Body of pancreas (tissue), 4 donors: ENCODE data around the gene PES1. TPM values are rescaled to one million over a fixed set of nuclear protein-coding genes. Genes with fewer than 3 reads are reported as not detected.

Source experiments
- ATAC-seq: fragments of 150-250 bp; one replicate; pipeline ENCODE4 v1.9.1; 2016
- DNase-seq, 4 donors: peaks; one replicate each; pipeline ENCODE4 v3.0.0-alpha.2; 2019
- H3K27ac ChIP-seq, 4 donors: fragments of 200-600 bp; sonication (generic); 1 replicate in 3 of 4; 2 replicates in 1 of 4; pipeline versions ENCODE4 v1.5.1 to v1.6.1; 2016 to 2019; ENCODE audit warnings: mild to moderate bottlenecking in 1 of 4, mixed read lengths in 1 of 4, moderate library complexity in 1 of 4
- H3K27me3 ChIP-seq, 2 donors: fragments of 200-600 bp; sonication (generic); one replicate each; pipeline ENCODE4 v1.6.0; 2016; ENCODE audit warnings: mild to moderate bottlenecking in 1 of 2
- H3K36me3 ChIP-seq, 2 donors: fragments of 200-600 bp; sonication (generic); replicated peaks in 1 of 2; 2 replicates each; pipeline ENCODE4 v1.5.1; 2016; ENCODE audit warnings: low read depth in 2 of 2; ENCODE audit not compliant: insufficient read depth in 1 of 2
- H3K4me1 ChIP-seq: fragments of 200-600 bp; sonication (generic); one replicate; pipeline ENCODE4 v1.6.0; 2016
- H3K4me3 ChIP-seq, 2 donors: fragments of 200-600 bp; sonication (generic); 1 replicate in 1 of 2; 2 replicates in 1 of 2; pipeline ENCODE4 v1.5.1; 2016 to 2019
- H3K9me3 ChIP-seq, 3 donors: fragments of 200-600 bp; sonication (generic); 1 replicate in 2 of 3; 2 replicates in 1 of 3; pipeline ENCODE4 v1.5.1; 2016
- POLR2A ChIP-seq, 3 donors: fragments of 450-650 bp; IDR thresholded peaks; one replicate each; pipeline ENCODE4 v1.6.1; 2016; ENCODE audit warnings: antibody characterized with exemption in 3 of 3, mild to moderate bottlenecking in 2 of 3
- WGBS, 2 donors: methylation state at CpG; one replicate each; pipeline ENCODE4 v1.1.5; 2017; 5-methylcytosine and 5-hydroxymethylcytosine counted together
- intact Hi-C: fragments of 100-400 bp; cut with DNase I; formaldehyde crosslinking; loops from one replicate; pipeline ENCODE4 v1.15.1; 2023
- total RNA-seq, 2 donors: library from RNA; depleted of rRNA; stranded (reverse); fragments of >200 nt; gene quantifications; one replicate each; pipeline ENCODE4 v1.1.0, GENCODE V29; 2016
- TF ChIP-seq, protein P1 (sequence below), 7 experiments: fragments of 450-650 bp in 4 of 7; fragments of 200-600 bp in 3 of 7; sonication (generic) in 3 of 7; IDR thresholded peaks; one replicate each; pipeline ENCODE4 v1.5.1; 2016 to 2019; ENCODE audit warnings: antibody characterized with exemption in 7 of 7

PES1 gene
- total RNA-seq, 2 donors from 2014 or later, result 45.5 to 50.1 TPM

DNA sequence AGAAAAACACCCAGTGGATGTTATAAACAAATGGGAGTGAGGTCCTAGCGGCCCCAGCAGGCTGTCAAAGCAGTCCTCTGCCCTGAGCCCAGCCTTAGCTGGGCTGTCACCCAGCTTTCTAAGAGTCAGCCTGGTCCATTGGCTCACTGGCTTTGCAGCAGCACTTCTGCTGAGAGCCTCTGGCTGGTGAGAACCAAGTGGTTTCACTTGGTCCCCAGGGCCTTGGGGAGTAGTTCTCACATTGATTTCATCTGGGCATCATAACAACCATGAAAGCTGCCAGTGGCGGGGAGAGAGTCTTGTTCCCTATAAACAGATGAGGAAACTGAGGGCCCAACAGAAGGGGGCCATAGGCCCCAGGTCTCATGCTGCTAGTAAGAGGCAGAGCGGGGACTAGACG, 56.5 kb downstream of the PES1 start:
- ATAC-seq (no peak), DNase-seq (no peak)
- Histone ChIP-seq H3K9me3 (no peaks in the 10 kb centered on the region), H3K27me3 (no peaks in the 10 kb centered on the region), H3K4me3 (no peak overlapping the region), H3K27ac (no peak overlapping the region), H3K4me1 (no peaks in the 10 kb centered on the region), H3K36me3 (no peaks in the 10 kb centered on the region)
- WGBS, 2 donors, result 88 to 94% methylated on average over 4 of the region's 4 CpGs
- TF ChIP-seq, protein P1, sequence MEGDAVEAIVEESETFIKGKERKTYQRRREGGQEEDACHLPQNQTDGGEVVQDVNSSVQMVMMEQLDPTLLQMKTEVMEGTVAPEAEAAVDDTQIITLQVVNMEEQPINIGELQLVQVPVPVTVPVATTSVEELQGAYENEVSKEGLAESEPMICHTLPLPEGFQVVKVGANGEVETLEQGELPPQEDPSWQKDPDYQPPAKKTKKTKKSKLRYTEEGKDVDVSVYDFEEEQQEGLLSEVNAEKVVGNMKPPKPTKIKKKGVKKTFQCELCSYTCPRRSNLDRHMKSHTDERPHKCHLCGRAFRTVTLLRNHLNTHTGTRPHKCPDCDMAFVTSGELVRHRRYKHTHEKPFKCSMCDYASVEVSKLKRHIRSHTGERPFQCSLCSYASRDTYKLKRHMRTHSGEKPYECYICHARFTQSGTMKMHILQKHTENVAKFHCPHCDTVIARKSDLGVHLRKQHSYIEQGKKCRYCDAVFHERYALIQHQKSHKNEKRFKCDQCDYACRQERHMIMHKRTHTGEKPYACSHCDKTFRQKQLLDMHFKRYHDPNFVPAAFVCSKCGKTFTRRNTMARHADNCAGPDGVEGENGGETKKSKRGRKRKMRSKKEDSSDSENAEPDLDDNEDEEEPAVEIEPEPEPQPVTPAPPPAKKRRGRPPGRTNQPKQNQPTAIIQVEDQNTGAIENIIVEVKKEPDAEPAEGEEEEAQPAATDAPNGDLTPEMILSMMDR (IDR thresholded peaks at IDR 0.05), result no peak
- no peak for TF ChIP-seq POLR2A (IDR thresholded peaks at IDR 0.05)
- intact Hi-C loops, result no loop called here

DNA sequence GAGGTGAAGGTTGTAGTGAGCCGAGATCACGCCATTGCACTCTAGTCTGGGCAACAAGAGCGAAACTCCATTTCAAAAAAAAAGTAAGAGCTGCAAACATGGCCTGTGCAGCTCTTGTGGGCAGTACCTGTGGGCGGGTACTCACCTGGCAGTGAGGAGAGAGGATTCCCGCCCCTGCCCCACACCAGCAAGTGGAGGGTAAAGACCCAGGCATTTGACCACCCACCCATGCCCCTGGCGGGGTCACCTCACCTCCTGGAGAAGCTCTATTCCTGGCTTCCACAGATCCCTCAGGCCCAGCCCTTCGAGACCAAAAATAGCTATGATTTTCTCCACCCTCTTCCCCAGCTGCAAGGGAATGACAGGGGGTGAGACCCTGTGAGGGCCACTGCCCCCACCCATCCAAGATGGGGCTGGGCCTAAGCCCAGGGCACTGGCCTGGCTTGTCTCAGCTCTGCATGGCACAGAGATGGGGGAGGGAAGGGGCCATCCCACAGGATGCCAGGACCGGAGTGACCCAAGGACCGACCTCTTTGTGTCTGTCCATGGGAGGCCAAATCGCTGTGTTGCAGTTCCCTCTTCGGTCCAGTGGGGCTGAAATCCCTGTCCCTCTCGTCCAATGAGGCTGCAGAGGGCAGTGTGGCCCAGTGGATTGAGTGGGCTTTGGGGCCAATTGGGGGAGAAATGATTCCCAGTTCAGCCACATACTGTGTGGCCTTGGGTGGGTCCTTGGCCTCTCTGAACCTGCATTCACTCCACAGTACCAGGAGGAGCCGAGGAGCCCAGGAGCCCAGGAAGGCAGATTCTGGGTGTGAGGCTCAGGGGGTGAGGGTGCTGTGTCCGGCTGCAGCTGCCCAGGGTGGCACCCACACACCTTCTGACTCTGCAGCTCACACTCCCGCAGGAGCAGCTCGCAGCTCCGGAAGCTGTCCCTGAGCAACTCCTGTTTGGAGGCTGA, 59.8 kb downstream of the PES1 start:
- Histone ChIP-seq H3K9me3 (no peaks in the 10 kb centered on the region), H3K4me3 (no peak overlapping the region), H3K27ac (no peak overlapping the region), H3K36me3 (no peaks in the 10 kb centered on the region), H3K27me3 (no peaks in the 10 kb centered on the region), H3K4me1 (no peaks in the 10 kb centered on the region)
- no peak for ATAC-seq
- DNase-seq, result no peak
- 84 to 91% methylated on average over 13 to 17 of the region's 17 CpGs for WGBS, 2 donors
- intact Hi-C loops, result no loop called here
- no peak for TF ChIP-seq POLR2A (IDR thresholded peaks at IDR 0.05)
- TF ChIP-seq, protein P1 (IDR thresholded peaks at IDR 0.05), result no peak

GRCh38 chr22:30526656-30527055, 65.1 kb downstream of the PES1 start:
- WGBS, 2 donors, result 81 to 89% methylated on average over 4 of the region's 4 CpGs
- Histone ChIP-seq H3K27ac (no peak overlapping the region), H3K36me3 (no peaks in the 10 kb centered on the region), H3K4me3 (no peak overlapping the region), H3K4me1 (no peaks in the 10 kb centered on the region), H3K27me3 (no peaks in the 10 kb centered on the region), H3K9me3 (no peaks in the 10 kb centered on the region)
- intact Hi-C loops, result no loop called here
- TF ChIP-seq, protein P1 (IDR thresholded peaks at IDR 0.05), result no peak
- no peak for TF ChIP-seq POLR2A (IDR thresholded peaks at IDR 0.05)
- ATAC-seq (no peak), DNase-seq (no peak)

Other genes with a start within 250 kb of the PES1 start
- gene SF3A1, start 235.0 kb downstream of the PES1 start, total RNA-seq, result 10 to 100 TPM; 30.6 to 77.1 TPM
- gene CCDC157, start 234.9 kb downstream of the PES1 start, total RNA-seq, result 10 to 100 TPM in 1 of 2 donors, 1 to 10 TPM in 1; 3.1 to 10.5 TPM
- gene RNF215, start 204.5 kb downstream of the PES1 start, total RNA-seq, result 10 to 100 TPM; 13.8 to 14.0 TPM
- 1 to 10 TPM in 1 of 2 donors, under 1 TPM in 1; 0.33 to 3.9 TPM for gene SEC14L2, start 194.9 kb downstream of the PES1 start, total RNA-seq
- gene MTFP1, start 166.1 kb downstream of the PES1 start, total RNA-seq, result 10 to 100 TPM in 1 of 2 donors, 1 to 10 TPM in 1; 9.9 to 18.5 TPM
- gene SEC14L3, start 119.9 kb downstream of the PES1 start, total RNA-seq, result not detected
- under 1 TPM in 1 of 2 donors, not detected in 1; 0.66 TPM for gene SEC14L4, start 86.2 kb downstream of the PES1 start, total RNA-seq
- gene SEC14L6, start 45.2 kb downstream of the PES1 start, total RNA-seq, result 1 to 10 TPM in 1 of 2 donors, under 1 TPM in 1; 0.99 to 2.1 TPM
- 10 to 100 TPM in 1 of 2 donors, 1 to 10 TPM in 1; 3.4 to 13.8 TPM for gene GAL3ST1, start 17.2 kb downstream of the PES1 start, total RNA-seq
- 10 to 100 TPM; 14.8 to 16.3 TPM for gene TCN2, start 15.3 kb upstream of the PES1 start, total RNA-seq
- gene SLC35E4, start 43.9 kb upstream of the PES1 start, total RNA-seq, result 1 to 10 TPM in 1 of 2 donors, under 1 TPM in 1; 0.99 to 3.4 TPM
- 10 to 100 TPM in 1 of 2 donors, 1 to 10 TPM in 1; 2.3 to 19.1 TPM for gene DUSP18, start 76.0 kb upstream of the PES1 start, total RNA-seq
- gene OSBP2, start 103.0 kb upstream of the PES1 start, total RNA-seq, result 1 to 10 TPM; 2.3 to 3.0 TPM